GM12891 (cell line): ENCODE measurements around the gene TPR.

Source experiments
- PAX5 ChIP-seq: IDR thresholded peaks from 2 replicates; pipeline ENCODE4 v1.6.1; 2011; ENCODE audit warnings: low read length, moderate library complexity, mild to moderate bottlenecking; ENCODE audit not compliant: insufficient read depth, severe bottlenecking
- POLR2A ChIP-seq: IDR thresholded peaks from 2 replicates; pipeline ENCODE4 v1.6.1; 2011; ENCODE audit warnings: low read depth, low read length, control low read depth
- POLR2AphosphoS5 ChIP-seq: IDR thresholded peaks from 2 replicates; pipeline ENCODE4 v1.6.1; 2011; ENCODE audit warnings: low read depth, low read length, control low read depth
- TAF1 ChIP-seq: IDR thresholded peaks from 2 replicates; pipeline ENCODE4 v1.6.1; 2011; ENCODE audit warnings: low read depth, low read length, control low read depth

DNA sequence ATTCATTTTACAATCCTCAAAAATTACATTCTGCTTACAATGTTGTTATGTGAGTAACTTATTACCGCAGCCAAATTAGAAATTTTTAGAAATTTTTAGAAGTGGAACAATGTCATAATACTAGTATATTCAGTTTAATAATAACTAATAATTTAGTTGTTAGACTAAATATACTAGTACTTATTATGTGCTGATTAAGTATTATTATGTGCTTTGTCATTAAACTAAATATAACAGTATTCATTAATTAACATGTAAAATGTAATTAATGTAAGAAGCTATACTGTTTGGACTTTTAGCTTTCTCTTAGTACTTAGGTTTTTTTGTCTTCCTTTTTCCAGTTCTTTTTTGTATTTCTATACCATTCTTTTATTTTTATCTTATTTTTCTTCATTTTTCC lies 15.9 kb upstream of the TPR start:
- TF ChIP-seq POLR2A (no peak), POLR2AphosphoS5 (no peak), TAF1 (no peak), PAX5 (no peak)
